Stimulated activated CD4-positive, alpha-beta T cell treated with anti-CD3 and anti-CD28 coated beads, Interleukin-15, amount 100 ng/mL, for 24 hours (primary cell): ENCODE measurements around the gene YIF1B.
"Not testable (repeated sequence)": the region's sequence is repeated elsewhere in the genome, so short reads cannot be mapped to it uniquely, and the experiment has no call there.

Experiments
- DNase-seq: peaks from one replicate; pipeline ENCODE4 v3.0.0-alpha.2; 2020

YIF1B gene

DNA sequence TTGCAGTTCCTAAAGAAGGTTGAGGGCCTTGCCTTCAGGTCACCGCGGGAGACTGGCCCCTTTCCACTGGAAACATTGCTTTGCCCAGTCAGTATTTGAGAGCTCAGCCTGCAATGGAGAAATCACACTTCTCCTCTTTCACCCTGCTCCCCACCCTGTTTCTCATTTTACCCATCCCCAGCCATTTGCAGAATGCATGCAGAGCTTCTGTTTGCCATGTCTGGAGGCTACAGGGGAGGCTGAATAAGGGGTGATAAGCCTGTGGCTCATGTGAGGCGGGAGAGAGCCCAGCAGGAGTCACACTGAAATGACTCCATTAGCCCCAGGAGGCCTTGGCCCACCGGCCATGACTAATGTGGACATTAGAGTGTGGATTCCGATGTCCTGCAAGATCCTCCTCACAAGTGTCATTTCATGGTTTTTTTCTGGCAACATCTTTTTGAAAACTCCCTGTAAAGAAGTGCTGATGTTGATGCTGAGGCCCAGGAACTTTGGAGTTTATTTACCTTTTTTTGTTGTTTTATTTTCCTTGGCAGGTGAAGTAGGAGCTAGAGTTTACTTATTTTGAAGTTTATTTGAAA, 45.1 kb downstream of the YIF1B start:
- no peak for DNase-seq

DNA sequence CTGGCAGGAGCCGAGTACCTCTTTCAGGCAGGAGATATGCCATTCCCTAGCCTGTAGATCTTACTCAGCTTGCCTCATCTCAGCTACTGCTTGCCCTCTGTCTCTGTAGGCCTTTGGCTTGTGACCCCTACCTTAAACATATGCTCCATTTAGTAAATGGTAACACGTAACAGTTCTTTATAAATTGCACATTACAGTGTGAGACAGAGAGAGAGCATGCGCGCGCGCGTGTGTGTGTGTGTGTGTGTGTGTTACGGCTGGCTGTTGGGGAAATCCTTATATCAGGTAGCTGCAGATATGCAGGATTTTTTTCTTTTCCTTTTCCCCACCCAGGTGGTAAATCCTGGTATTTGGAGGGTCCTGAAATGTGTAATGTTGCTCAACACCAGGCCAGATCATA, 47.2 kb downstream of the YIF1B start:
- no peak for DNase-seq

DNA sequence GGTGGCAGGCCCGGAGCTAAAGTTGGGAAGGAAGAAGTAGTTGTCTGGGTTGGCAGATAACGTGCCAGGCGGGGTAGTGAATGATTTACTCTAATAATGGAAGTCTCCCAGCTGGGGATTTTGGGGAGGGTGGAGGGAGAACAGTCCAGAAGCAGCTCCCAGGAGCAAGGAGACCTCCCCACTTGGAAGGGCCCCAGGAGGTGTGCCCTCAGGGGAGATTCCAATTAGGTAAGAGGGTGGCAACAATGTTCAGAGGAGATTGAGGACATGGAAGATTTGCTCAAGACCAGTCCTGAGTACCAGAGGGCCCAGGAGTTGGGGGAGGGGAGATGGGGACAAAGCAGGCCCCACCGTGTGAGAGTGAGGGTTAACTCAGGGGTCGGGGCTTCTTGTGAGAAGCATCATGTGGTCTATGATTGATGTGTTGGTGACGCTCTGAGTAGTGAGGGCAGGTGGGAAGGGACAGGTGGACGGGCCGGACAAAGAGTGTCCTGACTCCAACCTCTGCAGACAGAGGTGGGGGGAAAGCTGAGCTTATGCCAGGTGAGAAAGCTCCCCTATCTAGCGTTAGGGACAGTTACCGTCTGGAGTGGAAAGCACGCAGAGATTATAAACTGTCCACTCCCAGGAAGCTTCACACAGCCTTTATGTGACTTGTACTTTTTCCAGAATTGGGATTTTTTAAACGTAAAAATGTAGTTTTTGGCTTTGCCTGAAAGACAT, 47.8 kb downstream of the YIF1B start:
- no peak for DNase-seq

DNA sequence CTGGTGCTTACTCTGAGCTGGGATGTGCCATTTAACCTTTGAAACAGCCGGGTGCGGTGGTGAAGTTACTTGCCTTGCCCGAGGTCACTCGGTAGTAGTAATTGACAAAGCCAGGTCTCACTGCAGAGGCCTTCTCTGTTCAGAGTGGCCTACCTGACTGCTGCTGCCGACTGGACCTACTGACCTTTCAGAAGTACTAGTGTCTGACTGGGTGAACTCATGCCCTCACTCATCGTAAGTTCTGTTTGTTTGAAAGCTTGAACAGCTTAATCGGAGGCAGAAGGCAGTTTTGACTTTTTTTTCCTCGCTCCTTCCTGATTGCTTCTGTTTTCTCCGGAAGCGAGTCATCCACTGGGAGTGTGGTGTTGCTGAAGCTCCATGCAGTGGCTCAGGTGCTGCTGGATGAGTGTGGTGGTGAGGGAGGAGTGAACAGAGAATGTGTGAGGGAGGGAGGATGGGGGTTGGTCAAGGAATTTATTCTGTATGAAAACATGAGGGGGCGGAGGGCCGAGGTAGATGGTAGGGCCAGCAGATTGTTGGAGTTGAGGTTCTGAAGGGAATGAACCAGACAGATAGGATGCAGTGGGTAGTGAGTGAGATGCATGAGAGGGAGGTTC, 48.7 kb downstream of the YIF1B start:
- no peak for DNase-seq

DNA sequence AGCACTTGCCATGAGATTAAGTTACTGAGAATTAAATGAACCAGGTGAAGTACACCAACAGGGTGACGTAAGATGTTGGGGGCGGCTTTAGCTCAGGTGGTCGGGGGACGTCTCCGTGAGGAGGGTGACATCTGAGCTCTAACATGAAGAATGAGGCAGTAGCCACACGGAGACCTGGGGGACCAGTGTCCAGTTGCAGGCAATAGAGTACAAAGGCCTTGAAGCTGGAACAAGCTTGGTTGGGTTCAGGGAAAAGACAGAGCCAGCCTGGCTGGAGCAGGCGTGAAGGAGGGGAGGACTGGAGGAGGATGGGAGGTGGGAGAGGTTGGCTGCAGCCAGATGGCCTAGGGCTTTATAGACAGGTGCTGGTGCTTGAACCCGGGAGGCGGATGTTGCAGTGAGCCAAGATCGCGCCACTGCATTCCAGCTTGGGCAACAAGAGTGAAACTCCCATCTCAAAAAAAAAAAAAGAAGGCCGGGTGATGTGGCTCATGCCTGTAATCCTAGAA, 49.8 kb downstream of the YIF1B start:
- no peak for DNase-seq

DNA sequence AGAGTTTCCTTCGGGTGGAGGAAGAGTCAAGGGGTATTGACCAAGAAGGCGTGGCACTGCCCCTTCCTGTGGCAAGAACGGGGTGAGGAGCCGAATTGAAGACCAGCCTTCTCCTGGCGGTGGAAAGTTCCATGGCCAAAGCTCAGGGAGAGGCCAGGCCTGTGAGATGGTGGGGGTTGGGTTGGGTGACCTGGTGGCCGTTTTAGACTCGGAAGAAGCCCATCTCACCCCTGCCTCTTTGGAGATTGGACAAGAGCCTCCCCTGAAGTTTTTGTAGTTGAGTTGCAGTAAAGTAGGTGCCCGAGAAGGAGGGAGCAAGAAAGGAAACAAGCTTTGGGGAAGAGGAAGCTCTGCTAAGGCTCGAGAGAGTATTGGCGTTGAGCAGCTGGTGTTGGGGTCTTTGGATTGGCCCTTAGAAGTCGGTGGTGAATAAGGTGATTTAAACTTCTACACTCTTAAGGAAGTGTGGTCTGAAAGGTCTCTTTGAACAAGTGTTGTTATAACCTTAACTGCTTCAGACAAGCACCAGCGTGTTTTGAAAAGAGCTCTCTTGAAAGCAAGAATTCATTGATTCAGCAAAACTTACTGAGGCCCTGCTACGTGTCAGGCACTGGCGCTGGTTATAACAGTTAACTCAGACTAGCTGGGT, 50.4 kb downstream of the YIF1B start:
- DNase-seq = peak; percentile 14

DNA sequence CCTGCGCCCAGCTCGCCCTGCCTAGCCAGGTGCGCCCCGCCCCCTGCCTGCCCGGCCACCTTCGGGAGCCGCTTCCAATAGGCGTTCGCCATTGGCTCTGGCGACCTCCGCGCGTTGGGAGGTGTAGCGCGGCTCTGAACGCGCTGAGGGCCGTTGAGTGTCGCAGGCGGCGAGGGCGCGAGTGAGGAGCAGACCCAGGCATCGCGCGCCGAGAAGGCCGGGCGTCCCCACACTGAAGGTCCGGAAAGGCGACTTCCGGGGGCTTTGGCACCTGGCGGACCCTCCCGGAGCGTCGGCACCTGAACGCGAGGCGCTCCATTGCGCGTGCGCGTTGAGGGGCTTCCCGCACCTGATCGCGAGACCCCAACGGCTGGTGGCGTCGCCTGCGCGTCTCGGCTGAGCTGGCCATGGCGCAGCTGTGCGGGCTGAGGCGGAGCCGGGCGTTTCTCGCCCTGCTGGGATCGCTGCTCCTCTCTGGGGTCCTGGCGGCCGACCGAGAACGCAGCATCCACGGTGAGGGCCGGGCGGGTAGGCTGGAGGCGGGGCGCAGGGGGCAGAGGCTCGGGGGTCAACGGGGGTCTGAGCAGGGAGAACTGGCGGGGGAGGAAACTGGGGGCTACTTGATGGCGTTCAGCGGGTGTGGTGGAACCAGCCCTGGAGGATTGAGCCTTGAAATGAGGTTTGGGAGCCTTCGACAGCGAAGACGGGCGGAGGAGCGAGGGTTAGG, 51.1 kb downstream of the YIF1B start, which contains the start of gene SPINT2:
TSS of gene SPINT2 (plus strand) at position 88 of the 727 bp plus-strand sequence. CDS start at position 408, 320 bp downstream.
- peak; percentile 52 for DNase-seq

DNA sequence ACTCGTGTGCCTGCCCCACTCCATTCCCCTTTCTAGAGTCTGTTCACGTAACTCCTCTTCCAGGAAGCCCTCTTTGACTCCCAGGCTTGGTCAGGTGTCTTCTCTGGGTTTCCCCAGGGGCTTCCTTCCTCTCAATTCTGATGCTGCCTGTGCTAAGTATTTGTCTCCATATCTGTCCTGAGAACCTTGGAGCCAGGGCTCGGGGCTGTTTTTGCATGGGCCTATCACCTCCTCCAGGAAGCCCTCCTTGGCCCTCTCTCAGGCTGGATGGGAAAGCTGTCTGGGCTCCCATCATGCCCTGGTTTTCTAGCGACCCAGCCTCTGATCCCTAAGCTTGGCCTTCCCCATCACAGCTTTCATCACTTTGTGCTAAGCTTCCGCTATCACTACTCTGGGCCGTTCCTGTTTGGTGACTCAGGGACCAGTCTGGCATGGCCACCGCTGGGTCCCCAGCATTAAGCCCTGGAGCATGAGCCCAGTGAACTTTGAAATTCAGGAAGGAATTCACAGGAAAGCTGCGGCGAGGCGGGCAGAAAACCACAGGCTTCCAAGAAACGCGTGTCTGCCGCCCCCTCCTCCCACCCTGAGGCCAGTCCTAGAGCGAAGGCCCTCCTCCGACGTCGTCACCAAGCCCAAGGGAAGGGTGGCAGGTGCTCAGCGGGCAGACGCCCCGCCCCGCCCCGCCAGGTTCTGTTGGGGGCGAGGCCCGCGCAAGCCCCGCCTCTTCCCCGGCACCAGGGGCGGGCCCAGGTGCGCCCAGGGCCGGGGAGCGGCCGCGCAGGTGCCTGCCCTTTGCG, 51.9 kb downstream of the YIF1B start:
- peak; percentile 87 for DNase-seq

DNA sequence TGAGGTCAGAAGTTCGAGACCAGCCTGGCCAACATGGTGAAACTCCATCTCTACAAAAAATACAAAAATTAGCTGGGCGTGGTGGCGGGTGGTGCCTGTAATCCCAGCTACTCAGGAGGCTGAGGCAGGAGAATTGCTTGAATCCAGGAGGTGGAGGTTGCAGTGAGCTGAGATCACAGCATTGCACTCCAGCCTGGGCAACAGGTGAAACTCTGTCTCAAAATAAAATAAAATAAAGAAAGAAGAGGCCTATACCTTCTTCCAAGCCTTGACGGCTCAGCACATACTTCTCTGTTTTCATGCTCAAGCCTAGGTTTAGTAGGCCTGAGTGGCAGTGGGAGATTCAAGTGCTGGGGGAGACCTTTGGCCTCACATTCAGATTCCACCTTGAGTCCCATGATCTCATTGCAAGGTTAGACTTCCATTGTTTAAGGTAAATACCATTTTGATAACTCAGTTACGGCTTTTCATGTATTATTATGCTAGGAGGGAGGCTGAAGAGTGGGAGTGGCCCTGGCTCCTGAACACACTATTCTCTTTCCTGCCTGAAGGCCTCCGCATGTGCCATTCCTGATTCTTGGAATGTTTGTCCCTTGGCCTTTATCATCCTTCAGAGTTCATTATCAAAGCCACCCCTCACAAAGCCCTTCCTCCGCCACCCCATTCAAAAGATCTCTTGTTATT, 53.0 kb downstream of the YIF1B start:
- no peak for DNase-seq

DNA sequence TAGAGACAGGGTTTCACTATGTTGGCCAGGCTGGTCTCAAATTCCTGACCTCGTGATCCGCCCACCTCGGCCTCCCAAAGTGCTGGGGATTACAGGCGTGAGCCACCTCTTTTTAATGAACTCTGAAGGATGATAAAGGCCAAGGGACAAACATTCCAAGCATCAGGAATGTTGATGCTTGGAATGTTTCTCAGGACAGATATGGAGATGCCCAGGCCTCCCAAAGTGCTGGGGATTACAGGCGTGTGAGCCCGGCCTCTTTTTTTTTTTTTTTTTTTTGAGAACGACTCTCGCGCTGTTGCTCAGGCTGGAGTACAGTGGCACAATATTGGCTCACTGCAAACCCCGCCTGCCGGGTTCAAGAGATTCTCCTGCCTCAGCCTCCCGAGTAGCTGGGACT, 53.8 kb downstream of the YIF1B start:
- DNase-seq = not testable (repeated sequence)

DNA sequence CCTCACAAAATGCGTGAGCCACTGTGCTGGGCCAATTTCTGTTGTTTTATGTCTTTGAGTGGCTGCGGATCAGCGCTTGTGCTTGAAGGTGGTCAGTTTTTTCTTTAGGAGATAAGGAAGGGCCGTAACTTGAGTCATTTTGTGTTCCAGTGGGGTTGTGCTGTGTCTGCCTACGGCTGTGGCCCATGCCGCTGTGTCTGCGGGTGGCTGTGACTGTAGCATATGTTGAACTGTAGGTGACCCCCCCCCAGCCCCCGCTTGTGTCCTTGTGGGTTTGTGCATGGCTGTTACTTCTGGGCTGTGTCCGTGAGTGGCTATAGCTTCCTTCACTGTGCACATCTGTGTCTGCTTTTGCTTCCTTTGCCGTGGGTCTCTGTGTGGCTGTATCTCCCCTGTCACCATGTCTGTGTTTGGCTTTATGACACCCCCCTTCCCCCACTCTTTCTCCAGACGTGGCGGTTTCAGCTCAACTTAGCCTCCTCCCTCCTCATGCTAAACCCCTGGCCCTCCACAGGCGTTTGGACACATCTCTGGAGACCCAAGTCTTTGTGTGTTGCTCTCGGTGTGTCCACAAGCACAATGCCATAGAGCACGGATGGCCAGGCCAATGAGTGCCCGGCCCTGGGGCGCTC, 60.2 kb downstream of the YIF1B start:
- DNase-seq = no peak

DNA sequence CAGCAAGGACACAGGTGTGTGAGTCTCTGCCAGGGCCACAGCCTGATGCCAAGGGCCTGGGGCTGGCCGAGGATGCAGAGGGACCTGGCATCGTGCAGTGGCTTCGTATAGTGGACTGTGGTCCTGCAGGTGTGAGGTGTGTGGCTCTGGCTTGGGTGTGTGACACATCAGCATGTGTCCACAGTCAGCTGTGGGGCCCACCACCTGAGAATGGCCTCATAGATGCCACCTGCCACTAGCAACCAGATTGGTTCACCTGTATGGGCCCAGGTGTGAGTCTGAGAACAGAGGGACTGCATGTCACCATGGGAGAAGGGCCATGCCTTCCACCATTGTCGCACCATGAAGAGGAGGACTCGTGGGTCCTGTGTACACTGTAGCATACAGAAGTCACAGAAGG, 62.0 kb downstream of the YIF1B start:
- no peak for DNase-seq
